ENCODE results near the gene MAP3K14.

Gene MAP3K14

DNA sequence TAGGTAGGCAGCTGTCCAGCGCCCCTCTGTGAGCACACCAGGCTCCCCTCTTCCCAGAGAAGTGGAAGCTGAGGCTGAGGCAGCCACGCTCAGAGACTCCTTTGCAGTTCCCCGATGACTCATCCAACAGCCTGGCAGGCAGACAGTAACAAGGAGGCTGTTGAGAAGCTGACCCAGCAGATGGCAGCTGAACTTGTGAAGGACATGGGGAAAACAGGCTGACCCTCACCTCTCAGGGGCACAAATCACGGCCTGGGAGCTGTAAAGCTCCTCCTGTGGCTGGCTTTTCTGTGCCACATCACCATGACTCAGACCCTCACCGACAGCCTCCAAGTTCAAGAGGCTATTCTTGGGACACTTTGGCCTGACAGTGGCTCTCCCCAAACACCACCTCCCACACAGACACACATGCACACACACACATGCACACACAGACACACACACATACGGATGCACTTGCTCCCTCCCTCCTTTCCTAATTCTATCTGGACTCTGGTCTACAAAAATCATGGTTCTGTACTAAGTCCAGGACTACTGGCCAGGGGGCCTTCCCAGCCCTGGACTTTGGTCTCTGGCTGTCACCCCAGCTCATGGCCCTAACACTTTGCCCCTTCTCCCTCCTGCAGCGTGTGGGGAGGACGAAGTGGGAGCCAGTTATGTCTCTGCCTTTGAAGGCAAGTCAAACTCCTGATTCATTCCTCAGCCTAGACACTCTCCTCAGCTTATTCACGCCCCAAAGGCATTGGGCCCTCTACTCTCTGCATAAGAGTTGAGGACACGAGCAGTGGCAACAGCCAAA is 23.2 kb downstream of the MAP3K14 start:
- TF ChIP-seq, protein P1, sequence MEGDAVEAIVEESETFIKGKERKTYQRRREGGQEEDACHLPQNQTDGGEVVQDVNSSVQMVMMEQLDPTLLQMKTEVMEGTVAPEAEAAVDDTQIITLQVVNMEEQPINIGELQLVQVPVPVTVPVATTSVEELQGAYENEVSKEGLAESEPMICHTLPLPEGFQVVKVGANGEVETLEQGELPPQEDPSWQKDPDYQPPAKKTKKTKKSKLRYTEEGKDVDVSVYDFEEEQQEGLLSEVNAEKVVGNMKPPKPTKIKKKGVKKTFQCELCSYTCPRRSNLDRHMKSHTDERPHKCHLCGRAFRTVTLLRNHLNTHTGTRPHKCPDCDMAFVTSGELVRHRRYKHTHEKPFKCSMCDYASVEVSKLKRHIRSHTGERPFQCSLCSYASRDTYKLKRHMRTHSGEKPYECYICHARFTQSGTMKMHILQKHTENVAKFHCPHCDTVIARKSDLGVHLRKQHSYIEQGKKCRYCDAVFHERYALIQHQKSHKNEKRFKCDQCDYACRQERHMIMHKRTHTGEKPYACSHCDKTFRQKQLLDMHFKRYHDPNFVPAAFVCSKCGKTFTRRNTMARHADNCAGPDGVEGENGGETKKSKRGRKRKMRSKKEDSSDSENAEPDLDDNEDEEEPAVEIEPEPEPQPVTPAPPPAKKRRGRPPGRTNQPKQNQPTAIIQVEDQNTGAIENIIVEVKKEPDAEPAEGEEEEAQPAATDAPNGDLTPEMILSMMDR (conservative IDR thresholded peaks at IDR 0.05; ENCODE audit: low read length): peak; percentile 37
- no peak overlapping the region for H3K4me3 ChIP-seq (ENCODE audit: low read length)
- peak; percentile 92 for DNase-seq (ENCODE audit: low read depth)

DNA sequence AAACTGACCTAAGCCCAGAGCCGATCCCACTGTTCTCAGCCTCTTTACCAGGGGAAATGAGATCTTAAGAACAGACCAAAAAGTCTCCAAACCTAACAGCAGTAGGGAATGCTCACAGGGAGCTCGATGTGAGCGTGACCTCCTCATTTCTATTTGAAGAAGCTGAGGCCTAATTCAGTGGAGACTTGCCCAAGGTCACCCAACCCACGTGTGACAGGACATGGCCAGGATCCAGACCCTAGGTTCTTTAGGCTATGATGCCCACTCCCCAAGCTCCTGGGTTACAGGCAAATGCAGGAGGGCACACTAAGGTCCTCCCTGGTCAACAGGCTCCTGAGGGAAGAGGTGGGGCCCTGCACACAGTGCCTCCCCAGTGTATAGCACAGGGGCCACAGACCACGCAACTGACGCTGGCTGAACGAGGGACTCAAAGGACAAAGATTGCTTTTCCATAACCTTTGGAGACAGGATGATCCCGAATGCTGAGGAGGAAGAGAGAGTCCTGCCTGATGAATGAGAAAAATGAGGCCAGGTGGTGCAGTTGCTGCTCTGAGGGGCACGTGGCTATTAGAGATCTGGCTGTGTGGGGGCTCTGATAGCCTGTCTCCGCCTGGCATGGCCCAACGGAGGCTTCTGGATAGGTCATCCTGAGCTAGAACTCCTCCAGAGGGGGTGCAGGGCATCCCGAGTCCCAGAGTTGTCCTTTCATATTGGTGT is 24.0 kb downstream of the MAP3K14 start:
- H3K4me3 ChIP-seq (ENCODE audit: low read length): no peak overlapping the region
- TF ChIP-seq, protein P1 (conservative IDR thresholded peaks at IDR 0.05; ENCODE audit: low read length): no peak
- no peak for DNase-seq (ENCODE audit: low read depth)

DNA sequence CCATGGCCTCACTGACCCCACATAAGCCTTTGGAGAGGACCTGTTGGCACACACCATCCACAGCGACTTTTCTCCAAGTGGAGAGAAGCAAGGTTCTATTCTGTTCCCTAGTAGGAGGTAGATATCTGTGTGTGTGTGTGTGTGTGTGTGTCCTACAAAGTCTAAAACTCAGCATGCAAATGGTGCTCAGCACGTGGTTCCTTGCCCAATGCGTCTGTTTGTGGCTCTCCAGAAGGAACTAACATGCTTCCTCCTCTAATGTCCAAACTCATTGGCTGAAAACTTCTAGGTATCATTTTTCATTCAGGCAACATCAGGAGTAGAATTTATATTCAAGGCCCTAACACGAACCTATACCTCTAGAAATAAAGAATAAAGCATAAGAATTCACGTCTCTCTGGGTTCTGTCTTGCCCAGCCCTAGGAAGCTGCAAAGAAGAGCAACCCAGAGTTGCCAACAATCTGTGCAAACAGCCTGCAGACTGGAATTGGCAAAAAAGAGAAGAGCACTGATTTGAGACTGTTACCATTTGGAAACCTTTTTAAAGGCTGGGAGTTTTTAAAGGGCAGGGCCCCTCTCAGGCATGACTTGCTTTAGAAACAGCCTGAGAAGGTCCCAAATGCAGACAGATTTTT is 25.5 kb downstream of the MAP3K14 start:
- TF ChIP-seq, protein P1 (conservative IDR thresholded peaks at IDR 0.05; ENCODE audit: low read length): no peak
- H3K4me3 ChIP-seq (ENCODE audit: low read length): no peak overlapping the region
- no peak for DNase-seq (ENCODE audit: low read depth)

DNA sequence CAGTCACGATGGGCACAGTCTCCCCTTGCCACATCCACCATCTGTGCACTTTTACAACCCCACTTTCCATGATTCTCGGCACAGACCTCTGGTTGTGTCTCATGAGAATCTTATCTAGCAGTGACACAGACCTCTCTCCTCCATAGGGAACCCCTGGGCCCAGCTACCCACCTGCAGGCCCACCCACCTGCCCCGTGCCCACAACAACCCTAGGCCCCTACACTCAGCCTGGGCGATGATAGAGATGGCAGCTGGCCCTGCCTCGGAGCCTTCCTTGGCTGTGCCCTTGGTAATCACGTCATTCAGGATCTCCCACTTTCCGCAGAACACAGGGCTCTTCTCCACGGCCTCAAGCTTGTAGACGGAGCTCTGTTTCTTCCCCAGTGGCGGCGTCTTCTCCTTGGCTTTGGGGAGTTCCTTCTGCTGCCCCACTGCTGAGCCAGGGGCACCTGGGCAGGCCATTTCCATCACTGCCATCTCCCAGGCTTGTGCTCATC is 26.5 kb downstream of the MAP3K14 start:
- no peak overlapping the region for H3K4me3 ChIP-seq (ENCODE audit: low read length)
- no peak for DNase-seq (ENCODE audit: low read depth)
- TF ChIP-seq, protein P1 (conservative IDR thresholded peaks at IDR 0.05; ENCODE audit: low read length): no peak

DNA sequence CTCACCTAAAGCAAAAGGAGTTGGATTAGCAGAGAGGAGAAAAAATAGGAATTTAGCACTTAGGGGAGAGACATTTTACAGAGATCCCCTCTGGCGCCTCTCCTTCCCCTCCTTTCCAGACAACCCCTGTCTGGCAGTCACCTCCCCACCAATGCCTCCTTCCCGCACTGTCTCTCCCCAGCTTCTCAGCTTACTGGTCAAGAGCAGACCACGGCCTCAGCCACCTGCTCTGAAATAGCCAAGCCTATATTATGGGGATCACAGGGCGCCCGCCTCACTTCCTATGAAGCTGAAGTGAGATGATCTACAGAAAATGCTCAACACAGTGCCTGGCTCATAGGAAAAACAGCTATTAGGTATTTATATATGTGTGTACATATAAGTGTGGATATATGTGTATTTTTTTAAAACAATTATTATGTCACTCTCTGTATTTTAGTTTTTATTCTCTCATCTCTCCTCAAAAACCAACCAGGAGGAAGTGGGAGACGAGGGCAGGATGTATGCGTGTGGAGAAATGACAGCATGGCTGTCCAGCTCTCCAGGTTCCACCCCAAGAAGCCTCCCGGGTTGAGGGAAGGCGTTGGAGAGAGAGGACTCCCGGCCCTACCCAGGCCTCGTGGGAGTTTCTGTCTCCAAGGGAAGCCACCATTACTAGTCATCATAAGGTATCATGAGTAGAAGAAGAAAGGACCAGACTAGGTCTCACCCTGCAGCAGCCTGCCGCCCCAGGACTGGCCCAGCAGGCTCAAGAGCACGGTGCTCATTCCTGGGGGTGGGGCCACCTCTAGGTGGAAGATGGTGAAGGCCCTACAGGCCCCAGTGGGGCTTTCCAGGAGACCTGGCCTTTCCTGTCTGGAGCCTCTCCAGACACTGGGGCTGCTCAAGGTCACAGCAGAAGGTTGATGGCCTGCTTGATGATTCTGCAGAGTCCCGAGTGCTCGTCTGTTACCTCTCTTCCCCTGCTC is 27.2 kb downstream of the MAP3K14 start:
- H3K4me3 ChIP-seq (ENCODE audit: low read length): no peak overlapping the region
- no peak for DNase-seq (ENCODE audit: low read depth)
- TF ChIP-seq, protein P1 (conservative IDR thresholded peaks at IDR 0.05; ENCODE audit: low read length): no peak

DNA sequence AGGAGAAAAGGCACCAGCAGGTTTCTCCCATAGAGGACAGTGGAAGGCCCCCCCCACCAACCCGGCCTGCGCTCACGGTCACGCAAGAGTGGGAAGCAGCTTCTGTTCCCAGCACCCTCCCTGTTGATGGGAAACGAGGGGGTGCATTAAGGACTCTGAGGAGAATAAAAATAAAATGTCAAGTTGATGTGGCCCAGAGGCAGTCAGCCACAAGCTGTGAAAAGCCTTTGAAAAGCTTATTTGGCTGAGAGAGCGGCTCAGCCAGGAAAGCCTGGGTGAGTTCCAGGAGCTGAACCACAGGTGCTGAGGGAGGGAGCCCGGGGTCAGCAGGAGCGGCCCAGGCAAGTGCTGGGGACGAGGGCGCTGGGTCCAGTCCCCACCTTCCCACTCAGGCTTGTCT is 28.0 kb downstream of the MAP3K14 start:
- TF ChIP-seq, protein P1 (conservative IDR thresholded peaks at IDR 0.05; ENCODE audit: low read length): no peak
- no peak for DNase-seq (ENCODE audit: low read depth)
- no peak overlapping the region for H3K4me3 ChIP-seq (ENCODE audit: low read length)
